ENCODE data around the gene APOLD1.
A peak's percentile ranks its signal among the peaks of the same experiment; 100 is the strongest.
"Not testable (repeated sequence)": the region's sequence is repeated elsewhere in the genome, so short reads cannot be mapped to it uniquely, and the experiment has no call there.

Gene APOLD1, protein sequence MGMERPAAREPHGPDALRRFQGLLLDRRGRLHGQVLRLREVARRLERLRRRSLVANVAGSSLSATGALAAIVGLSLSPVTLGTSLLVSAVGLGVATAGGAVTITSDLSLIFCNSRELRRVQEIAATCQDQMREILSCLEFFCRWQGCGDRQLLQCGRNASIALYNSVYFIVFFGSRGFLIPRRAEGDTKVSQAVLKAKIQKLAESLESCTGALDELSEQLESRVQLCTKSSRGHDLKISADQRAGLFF

DNA sequence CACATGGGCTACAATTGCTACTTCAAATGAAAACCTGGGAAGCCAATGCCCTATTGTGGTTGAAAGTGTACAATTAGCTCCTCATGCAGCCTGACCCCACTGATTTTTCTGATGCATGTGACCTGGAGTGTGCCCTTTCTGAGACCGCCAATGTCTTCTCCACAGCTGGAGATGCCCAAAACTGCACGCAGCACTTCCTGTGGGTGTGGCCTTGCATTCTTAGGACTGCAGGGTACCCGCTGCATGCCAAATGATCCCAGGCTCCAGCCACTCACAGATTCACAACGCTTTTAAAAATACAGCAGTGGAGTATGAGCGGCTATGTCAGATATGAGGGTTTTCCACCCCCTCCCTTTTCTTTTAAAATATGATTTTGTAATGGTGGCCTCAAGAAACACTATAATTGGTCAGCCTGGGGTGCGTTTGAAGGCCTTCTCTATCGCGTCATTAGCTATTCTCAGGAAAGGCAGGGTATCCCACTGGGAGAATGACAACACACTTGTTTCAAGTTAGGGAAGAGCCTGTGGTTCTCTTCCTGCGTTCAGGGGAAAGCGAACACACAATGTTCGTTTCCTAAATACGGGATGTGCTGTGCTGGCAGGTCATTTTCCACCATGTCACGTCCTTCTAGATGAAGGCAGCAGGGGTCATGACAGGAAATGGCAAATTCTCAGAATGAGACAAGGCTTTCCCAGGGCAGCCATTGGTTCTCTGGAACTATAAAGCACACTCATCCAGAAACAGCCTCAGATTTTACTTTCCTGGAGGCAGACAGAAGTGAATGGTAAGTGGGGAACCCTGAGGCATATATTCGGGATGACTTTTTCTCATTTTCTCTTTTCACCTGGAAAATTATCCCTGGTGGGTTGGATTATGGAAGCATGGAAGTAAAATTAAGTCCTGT lies at the start of gene APOLD1:
APOLD1 (plus strand) TSS at position 749 of the 904 bp plus-strand sequence; CDS start at position 782, 33 bp downstream.
- DNase-seq (ENCODE audit: low spot score), result peak; percentile 24

DNA sequence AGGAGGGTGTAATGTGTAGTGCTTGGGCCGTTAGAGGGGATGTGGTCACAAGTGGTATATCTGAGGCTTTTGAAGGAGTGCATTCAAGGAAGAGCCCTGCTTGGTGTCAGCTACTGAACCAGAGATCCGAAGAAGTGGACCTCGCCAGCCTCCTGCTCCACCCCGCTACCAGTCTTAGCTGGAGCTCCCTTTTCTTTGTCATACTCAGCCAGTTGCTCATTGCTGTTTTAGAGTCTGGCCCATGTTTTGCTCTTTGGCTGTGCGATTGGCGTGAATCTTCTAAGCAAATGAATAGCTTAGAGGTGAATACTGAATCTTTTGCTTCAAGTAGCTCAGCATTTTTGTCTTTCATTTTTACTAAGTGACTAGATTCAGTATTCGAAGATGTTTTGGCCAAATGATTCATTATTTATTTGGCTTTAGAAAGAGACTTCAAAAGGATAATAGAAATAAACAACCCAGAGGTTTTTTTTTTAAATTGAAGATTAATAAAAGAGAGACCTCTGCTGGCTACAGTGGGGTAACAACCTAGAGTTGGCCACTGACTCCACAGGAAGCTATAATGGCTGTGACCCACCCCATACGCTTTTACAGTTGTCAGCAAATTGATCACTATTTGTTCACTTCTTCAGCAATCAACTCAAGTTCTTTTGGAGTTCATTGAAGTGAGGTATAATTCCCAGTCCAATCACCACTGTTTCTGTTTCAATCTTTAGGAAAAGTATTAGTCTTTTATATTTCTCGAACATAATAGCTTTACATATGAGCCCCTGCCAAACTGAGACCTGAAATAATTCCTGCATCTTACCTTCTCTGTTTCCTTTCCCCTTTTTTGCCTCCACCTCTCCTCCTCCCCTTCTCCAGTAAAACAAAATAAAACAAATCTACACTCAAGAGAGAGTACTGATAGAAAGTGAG lies 48.4 kb upstream of the APOLD1 start:
- peak; percentile 70 for DNase-seq (ENCODE audit: low spot score)

DNA sequence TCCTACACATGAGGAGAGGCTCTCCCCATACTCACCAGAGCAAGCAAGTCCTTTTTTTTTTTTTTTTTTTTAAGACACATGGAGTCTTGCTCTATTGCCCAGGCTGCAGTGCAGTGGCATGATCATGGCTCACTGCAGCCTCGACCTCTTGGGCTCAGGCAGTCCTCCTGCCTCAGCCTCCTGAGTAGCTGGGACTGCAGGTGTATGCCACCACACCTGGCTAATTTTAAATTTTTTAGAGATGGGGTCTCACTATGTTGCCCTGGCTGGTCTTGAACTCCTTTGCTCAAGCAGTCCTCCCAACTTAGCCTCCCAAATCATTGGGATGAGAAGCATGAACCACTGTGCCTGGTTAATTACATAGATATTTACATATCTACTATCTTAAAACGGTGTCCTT lies 47.3 kb upstream of the APOLD1 start:
- not testable (repeated sequence) for DNase-seq (ENCODE audit: low spot score)

DNA sequence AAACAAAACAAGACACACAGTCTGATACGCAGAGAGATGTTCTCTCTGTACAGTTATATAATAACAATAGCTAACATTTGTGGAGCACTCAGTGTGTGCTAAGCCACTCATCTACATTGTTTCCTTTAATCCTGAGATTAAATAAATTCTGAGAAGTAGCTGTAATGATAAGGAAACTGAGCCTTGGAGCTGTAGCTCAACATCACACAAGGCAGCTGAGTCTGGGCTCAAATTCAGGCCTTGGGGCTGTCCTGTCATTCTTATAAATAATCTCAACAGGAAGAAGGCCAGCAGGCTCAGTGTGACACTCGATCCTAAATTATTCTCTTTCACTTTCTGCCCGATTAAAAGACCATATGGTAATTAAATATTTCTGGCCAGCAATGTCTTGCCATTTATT lies 43.8 kb upstream of the APOLD1 start:
- DNase-seq (ENCODE audit: low spot score), result no peak

DNA sequence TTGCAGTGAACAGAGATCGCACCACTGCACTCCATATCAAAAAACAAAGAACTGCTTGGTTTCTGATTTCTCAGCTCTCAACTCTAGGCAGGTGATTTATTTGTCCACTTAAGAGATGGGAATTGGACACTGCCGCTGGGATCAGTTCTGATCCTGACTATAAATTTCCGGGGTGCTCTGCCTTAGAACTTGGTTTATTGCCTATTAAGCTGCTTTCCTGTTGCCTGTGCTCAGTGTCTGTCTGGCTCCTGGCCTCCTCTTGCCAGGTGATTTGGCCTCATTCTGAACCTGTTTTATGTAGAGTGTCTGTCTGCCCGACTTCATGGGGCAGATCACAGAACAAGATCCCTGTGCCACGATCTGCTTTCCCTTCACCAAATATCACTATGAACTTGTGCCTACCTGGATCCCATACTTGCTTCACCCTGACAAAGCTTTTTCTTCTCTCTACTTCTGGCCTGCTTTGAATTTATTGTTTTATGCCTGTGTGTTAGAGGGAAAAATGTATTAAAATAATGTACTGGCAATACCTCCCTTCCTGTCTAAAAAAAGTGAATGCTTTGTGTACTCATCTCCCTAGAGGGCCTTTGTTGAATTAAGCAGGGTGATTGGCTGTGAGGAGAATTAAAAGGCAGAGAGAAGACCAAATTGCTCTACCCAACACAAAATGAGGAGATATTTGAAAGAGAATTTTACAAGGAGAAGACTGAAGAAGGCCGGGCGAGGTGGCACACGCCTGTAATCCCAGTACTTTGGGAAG lies 40.7 kb upstream of the APOLD1 start:
- no peak for DNase-seq (ENCODE audit: low spot score)

DNA sequence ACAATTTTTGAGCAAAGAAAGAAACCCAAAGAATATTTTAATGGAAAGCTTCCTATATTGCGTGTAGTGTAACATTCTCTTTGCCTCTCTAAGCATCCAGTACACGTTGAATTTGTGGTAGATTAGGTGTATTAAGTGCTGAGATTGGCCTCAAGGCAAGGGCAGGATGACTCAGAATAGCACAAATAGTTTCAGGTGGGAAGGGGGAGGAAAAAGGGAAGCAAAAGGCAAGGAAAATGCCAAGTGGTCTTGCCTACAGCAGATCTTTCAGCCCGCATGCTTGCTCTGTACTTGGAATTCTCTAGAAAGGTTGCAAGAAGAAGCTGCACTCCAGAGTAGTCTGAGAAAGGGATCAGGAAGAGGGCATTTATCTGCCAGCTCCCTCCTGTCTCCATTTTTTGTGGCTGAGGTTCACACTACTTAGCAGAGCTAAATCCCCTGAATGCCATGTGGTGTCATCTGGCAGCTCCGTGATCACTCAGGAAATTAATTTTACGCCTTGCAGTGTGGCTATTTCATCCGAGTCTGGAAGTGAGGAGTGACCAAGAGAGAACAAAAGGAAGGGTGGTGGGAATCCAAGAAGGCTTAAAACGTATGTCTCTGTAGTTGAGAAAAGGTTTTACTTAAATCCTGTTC lies 39.8 kb upstream of the APOLD1 start:
- no peak for DNase-seq (ENCODE audit: low spot score)

DNA sequence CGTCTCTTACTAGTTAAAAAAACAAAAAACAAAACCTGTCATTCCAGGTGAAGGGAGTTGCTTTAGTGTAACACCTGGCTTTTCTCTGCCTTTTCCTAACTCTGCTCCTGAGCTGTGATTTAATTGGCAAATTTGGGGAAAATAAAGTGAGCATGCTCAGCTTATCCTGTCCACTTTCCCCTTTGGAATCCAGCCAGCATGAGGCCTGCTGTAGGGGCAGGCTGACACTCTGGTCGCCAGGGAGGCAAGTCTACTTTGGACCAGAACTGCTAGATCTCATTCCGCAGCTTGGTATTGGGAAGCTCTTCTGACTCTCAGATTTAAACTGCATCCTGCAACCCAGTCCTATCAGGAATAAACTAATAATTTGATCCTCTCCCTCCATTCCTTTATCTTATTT lies 38.2 kb upstream of the APOLD1 start:
- DNase-seq (ENCODE audit: low spot score), result no peak

DNA sequence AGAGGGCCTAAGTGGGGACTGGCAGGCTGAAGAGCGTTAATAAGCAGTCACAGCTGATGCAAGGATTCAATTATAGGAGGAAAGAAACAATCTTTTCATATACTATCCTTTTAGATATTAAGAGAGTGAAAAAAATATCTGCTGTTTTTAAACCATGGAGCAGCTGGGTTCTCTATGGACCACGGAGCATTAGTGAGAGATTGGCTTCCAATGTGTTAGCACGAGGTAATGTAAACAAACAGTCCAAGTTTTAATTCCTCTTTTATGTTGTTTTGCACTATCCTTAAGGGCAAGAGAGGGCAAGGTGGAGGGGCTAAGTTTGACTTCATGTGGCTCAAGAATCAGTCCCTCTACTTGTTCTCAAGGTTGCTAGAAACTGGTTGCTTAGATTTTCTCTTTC lies 37.4 kb upstream of the APOLD1 start:
- DNase-seq (ENCODE audit: low spot score), result no peak

DNA sequence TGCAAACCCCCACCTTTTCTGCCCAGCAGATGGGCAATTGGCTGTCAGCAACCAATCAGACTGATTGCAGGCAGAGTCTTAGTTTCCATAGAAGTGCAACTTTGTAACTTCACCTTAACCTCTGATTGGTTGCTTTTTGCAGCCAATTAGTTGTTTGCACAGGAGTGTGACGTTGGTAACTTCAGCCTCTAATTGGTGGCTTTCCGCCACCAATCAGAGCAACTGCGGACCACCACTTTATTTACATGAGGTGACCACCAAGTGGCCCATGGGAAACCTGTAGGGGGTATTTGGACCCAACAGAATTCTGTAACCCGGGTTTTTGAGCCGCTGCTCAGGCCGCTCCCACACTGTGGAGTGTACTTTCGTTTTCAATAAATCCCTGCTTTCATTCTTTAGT lies 36.0 kb upstream of the APOLD1 start:
- DNase-seq (ENCODE audit: low spot score), result peak; percentile 58

DNA sequence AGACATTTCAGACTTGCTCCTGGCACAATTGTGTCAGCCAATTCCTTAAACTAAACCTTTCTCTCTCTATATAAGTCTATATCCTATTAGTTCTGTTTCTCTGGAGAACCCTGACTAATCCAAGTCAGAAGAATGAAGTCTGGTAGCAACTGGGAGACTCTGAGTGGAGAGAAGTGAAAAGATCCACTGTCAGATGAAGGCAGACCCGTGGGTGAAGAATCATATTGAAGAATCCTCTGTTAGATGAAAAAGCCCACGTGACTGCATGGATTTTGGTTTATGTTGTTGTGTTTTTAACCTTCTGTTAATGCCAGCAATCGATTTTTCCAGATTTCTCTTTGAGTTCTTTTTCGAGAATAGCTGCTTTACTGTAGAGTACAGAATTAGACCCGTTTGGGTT lies 29.5 kb upstream of the APOLD1 start:
- DNase-seq (ENCODE audit: low spot score), result no peak

DNA sequence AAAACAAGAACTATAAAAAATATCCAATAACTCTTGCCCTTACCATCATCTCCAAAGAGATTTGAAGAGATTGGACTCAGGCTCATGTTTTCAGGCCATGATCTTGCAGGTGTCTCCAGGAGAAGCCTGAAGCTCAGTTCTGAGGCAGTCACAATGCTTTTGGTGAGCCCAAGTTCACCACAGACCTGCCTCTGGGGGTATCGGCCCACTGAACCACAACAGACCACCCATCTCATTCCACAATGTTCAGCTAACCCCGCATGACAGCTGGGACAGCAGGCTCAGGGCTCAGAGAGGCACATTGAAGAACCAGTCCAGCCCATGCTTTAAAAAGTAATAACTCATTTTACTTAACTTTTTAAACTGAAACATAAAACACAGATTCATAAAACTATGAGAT lies 28.3 kb upstream of the APOLD1 start:
- no peak for DNase-seq (ENCODE audit: low spot score)

DNA sequence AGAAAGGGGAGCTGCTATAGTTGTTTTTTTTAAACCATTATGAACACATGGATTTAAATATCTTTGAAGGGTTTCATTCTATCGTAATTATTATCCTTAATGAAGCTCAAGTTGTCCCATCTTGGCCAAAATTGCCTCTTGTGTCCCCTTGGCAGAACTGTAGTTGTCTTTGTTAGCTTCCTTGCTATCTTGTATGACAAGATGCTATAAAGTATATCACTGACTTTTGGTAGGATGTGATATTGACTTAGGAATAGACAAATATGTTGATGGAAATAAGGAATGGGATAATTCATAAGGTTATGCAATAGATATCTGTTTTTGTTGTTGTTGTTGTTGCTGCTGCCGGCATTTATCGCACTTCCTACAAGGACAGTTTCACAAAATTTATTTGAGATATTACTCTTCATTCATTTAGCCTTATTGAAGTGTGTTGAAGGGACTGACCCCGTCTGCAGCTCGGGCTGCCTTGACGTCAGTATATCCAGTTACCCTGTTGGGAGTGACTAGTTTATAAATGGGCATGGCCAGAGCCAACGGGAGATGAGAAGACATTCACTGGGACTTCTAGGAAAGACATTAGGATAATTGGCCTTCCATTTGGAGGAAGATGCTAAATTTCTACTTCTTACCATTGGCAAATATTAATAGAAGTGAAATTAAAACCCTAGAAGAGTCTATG lies 26.1 kb upstream of the APOLD1 start:
- DNase-seq (ENCODE audit: low spot score), result no peak

DNA sequence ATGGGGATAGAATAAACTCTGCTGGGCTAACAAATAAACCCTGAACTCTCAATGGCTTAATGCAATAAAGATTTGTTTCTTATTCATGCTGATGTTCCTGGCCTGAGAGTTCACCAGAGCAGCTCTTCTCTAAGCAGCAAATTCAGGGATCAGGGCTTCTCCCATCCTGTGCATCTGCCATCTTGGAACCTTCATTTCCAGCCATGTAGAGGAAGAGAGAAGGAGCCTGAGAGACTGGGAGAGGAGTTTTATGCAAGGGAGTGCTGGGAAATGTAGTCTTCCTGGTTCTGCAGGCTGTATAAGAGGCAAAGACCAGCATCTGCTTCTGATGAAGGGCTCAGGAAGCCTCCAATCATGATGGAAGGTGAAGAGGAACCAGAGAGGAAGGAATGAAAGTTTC lies 20.6 kb upstream of the APOLD1 start:
- no peak for DNase-seq (ENCODE audit: low spot score)

DNA sequence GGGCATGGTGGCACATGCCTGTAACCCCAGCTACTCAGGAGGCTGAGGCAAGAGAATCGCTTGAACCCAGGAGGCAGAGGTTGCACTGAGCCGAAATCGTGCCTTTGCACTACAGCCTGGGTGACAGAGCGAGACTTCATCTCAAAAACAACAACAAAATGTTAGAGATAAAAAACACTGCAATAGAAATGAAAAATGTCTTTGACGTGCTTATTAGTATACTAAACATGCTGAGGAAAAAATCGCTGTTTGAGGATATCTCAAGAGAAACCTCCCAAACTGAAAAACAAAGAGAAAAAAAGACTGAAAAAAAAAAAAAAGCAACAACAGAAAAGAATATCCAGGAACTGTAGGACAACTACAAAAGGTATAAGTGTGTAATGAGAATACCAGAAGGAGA lies 15.2 kb upstream of the APOLD1 start:
- no peak for DNase-seq (ENCODE audit: low spot score)

DNA sequence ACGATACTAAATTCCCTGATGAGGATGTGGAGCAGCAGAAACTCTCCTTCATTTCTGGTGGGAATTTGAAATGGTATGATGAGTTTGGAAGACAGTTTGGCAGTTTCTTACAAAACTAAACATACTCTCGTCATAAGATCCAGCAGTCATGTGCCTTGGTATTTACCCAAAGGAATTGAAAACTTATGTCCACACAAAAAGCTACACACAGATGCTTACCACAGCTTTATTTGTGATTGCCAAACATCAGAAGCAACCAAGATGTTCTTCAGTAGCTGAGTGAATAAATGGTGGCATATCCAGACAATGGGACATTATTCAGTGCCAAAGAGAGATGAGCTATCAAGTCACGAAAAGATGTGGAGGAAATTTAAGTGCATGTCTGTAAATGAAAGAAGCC lies 10.7 kb upstream of the APOLD1 start:
- no peak for DNase-seq (ENCODE audit: low spot score)

DNA sequence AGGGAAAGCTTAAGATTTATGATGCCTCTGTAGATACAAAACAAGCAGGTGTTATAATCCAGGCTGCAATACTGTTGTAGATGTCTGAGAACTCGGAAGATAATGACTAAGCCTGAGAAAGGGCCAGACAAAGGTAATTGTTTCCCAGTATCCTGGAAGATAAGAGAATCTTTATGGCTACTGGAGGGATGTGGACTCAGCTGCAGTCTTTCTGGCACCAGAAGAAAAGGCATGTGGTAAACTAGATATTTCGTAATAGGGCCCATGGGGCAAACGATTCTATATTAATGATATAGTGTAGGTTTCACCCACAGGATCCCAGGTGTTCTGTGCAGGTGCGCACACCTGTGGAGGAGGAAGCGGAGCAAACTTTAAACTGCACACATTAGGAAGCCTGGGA lies 9.2 kb upstream of the APOLD1 start:
- DNase-seq (ENCODE audit: low spot score), result no peak

DNA sequence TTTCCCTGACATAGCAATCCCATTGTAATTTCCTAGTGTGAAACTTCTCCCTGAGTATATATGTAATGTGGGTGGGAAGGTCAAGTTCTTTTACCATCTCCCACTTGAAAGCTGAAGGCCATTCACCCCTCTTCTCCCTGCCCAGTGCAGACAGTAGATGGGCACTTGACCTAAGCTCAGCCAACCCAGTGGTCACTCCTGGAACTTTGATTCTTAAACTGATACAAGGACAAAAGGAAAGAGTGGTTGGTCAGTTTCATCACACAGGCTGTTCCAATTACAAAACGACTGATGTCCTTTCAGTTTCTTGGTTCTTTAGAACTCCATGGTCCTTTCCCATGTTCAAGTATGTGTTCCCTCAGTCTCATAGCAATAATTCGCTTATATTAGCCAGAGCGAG lies 8.4 kb upstream of the APOLD1 start:
- no peak for DNase-seq (ENCODE audit: low spot score)

DNA sequence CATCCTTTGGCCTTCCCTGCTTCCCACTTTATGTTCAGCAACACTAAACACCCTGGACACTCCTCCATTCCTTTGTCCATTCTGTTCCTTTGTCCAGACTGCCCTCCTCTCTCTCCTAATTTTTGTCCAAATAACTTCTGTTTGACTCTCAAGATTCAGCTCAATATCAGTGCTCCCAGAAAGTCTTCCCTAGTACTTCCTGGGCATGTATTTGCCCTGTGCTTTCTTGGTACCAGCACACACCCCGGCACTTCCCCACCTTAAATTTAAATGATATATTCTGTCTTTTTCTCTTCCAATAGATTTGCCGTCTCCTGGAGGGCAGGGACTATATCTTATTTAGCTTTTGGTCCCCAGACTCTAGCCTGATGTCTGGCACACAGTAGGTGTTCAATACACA lies 6.5 kb upstream of the APOLD1 start:
- no peak for DNase-seq (ENCODE audit: low spot score)

DNA sequence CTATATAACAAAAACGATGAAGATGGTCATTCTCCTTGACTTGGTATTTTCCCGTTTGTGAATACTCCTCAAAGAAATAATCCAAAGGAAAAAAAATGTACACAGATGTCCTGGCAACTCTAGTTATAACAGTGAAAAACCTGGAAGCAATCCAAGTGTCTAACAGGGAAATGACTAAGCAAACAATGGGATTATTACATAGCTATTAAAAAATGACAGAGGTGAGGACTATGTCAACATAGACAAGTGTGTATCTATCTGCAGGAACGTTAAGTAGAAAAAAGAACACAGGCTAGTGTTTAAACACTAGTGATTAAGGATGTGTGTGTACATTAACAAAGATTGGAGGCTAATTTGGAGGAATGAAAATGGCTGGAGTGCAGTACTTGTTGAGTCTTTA lies 5.9 kb upstream of the APOLD1 start:
- no peak for DNase-seq (ENCODE audit: low spot score)

DNA sequence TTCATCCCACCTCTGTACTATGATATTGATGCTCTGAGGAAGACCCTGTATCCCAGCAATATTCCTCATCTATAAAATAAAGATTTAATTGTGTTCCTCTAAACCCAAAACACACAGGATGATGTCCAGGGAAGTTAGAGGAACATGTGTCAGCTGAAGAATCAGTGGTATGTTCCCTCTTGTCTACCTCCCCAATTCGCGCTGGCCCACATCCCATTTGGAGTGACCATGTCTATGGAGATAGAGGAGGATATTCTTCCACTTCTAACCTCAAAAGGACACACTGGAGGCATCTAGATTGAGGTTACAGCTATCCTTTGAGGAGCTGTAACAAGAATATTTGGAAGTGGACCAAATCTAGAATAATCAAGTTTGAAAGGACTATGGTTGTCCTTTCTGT lies 1.3 kb upstream of the APOLD1 start:
- no peak for DNase-seq (ENCODE audit: low spot score)

DNA sequence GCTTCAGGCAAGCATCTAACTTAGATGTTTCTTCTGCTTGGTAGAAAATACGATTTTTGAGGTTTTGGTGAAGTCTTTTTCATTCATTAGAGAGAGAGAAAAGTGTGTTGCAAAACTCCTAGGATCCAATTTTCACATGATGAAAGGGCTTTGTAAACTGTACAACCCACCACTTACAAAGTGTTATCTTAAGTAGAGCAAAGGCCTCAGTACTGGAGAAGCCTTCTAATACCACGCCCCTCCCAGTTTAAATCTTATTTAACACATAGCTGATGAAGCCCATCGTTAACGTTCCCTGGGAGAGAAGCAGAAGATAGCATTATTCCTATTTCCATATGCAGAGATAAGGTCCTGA lies 869 bp downstream of the APOLD1 start:
- DNase-seq (ENCODE audit: low spot score), result no peak

All from globus pallidus (tissue), 1 donor.